HFFc6 (cell line): ENCODE measurements around the gene TEAD4. TPM values are rescaled to one million over a fixed set of nuclear protein-coding genes. Genes with fewer than 3 reads are reported as not detected.

Experiments
- DNase-seq: peaks from one replicate; pipeline ENCODE4 v3.0.0-alpha.2; 2018
- H3K27ac Mint-ChIP-seq: 2 replicates; pipeline ENCODE4 v1.8.0; 2020; ENCODE audit warnings: mild to moderate bottlenecking, mixed read lengths
- H3K27me3 Mint-ChIP-seq: 2 replicates; pipeline ENCODE4 v1.8.0; 2021; ENCODE audit warnings: mild to moderate bottlenecking, moderate library complexity, mixed read lengths; ENCODE audit not compliant: insufficient read depth
- H3K36me3 Mint-ChIP-seq: 2 replicates; pipeline ENCODE4 v1.8.0; 2021; ENCODE audit warnings: low read depth, mixed read lengths
- H3K4me1 Mint-ChIP-seq: 2 replicates; pipeline ENCODE4 v1.8.0; 2020; ENCODE audit warnings: low read depth, mixed read lengths
- H3K4me3 Mint-ChIP-seq: 2 replicates; pipeline ENCODE4 v1.8.0; 2020; ENCODE audit warnings: mild to moderate bottlenecking, moderate library complexity, mixed read lengths
- H3K9me3 Mint-ChIP-seq: 2 replicates; pipeline ENCODE4 v1.8.0; 2020; ENCODE audit warnings: mild to moderate bottlenecking, mixed read lengths
- CTCF ChIP-seq: fragments of 200-600 bp; sonication (generic); IDR thresholded peaks from 2 replicates; pipeline ENCODE4 v1.5.0; 2021; ENCODE audit warnings: antibody characterized with exemption, mild to moderate bottlenecking
- total RNA-seq, 6 experiments: library from RNA; stranded (reverse); fragmentation: NEBNext Ultra II Directional; extraction: Animal tissue kit (Norgen Biotek cat#: 25700); gene quantifications; 2 replicates in 1 of 6; 3 replicates in 5 of 6; pipeline ENCODE4 v1.2.3, GENCODE V29; 2021

TEAD4 gene
- total RNA-seq, 6 experiments from 2014 or later: 22.2 to 26.2 (median 24.7) TPM

- DNase-seq: peak; percentile 55
- 0 out of 2 replicates have a peak, but pooled peaks have one; percentile 8 for TF ChIP-seq CTCF
- peak within 1 kb of the TSS; percentile 87 for H3K4me3 Mint-ChIP-seq
- peak within 1 kb of the TSS; percentile 86 for H3K27ac Mint-ChIP-seq
- no peaks in the 10 kb centered on the region; the same call in 1 of the 2 replicates for H3K36me3 Mint-ChIP-seq
- no peaks in the 10 kb centered on the region; the same call in 1 of the 2 replicates for H3K27me3 Mint-ChIP-seq
- H3K9me3 Mint-ChIP-seq: no peaks in the 10 kb centered on the region
- peaks cover 34% of the 10 kb centered on the region for H3K4me1 Mint-ChIP-seq
Observed at GRCh38 chr12:3076730-3077571, 117.8 kb downstream of the TEAD4 start, which contains the start of gene TSPAN9. TSS of gene TSPAN9 (plus strand) at chr12:3077379. CDS start at chr12:3201194, 123,815 bp downstream.

GRCh38 chr12:3077572-3078081 is 118.4 kb downstream of the TEAD4 start:
- H3K4me3 Mint-ChIP-seq: peak overlapping the region; percentile 87
- peaks cover 38% of the 10 kb centered on the region for H3K4me1 Mint-ChIP-seq
- no peak for TF ChIP-seq CTCF
- DNase-seq: peak; percentile 16
- H3K27ac Mint-ChIP-seq: peak overlapping the region; percentile 49
- no peaks in the 10 kb centered on the region; the same call in 1 of the 2 replicates for H3K36me3 Mint-ChIP-seq
- no peaks in the 10 kb centered on the region; the same call in 1 of the 2 replicates for H3K27me3 Mint-ChIP-seq
- H3K9me3 Mint-ChIP-seq: no peaks in the 10 kb centered on the region

- peaks cover 36% of the 10 kb centered on the region for H3K4me1 Mint-ChIP-seq
- no peaks in the 10 kb centered on the region; the same call in 1 of the 2 replicates for H3K27me3 Mint-ChIP-seq
- no peak for DNase-seq
- H3K27ac Mint-ChIP-seq: peak overlapping the region; percentile 49; the same call in 1 of the 2 replicates
- peak overlapping the region; percentile 87 for H3K4me3 Mint-ChIP-seq
- no peaks in the 10 kb centered on the region for H3K9me3 Mint-ChIP-seq
- no peak for TF ChIP-seq CTCF
- peaks cover 3% of the 10 kb centered on the region for H3K36me3 Mint-ChIP-seq
Observed at GRCh38 chr12:3078086-3078820, 119.1 kb downstream of the TEAD4 start.

- Mint-ChIP-seq H3K36me3 (peaks cover 13% of the 10 kb centered on the region), H3K4me3 (no peak overlapping the region), H3K4me1 (peaks cover 37% of the 10 kb centered on the region), H3K27me3 (no peaks in the 10 kb centered on the region; the same call in 1 of the 2 replicates), H3K9me3 (no peaks in the 10 kb centered on the region), H3K27ac (no peak overlapping the region)
- no peak for TF ChIP-seq CTCF
- DNase-seq: no peak
Observed at GRCh38 chr12:3081091-3081490, 121.9 kb downstream of the TEAD4 start.

- Mint-ChIP-seq H3K36me3 (peaks cover 13% of the 10 kb centered on the region), H3K27ac (no peak overlapping the region), H3K4me3 (no peak overlapping the region), H3K9me3 (no peaks in the 10 kb centered on the region), H3K4me1 (peaks cover 30% of the 10 kb centered on the region), H3K27me3 (no peaks in the 10 kb centered on the region; the same call in 1 of the 2 replicates)
- TF ChIP-seq CTCF: no peak
- no peak for DNase-seq
Observed at GRCh38 chr12:3081886-3082285, 122.7 kb downstream of the TEAD4 start.
